BJ (cell line): ENCODE measurements around the gene SMIM14. TPM values are rescaled to one million over a fixed set of nuclear protein-coding genes. Genes with fewer than 3 reads are reported as not detected.
"Not testable (repeated sequence)": the region's sequence is repeated elsewhere in the genome, so short reads cannot be mapped to it uniquely, and the experiment has no call there.

ENCODE experiments used
- CTCF ChIA-PET: fragments of 350-600 bp; formaldehyde crosslinking; extraction: SDS; loops from one replicate; lab custom pipeline; 2021; ENCODE audit warnings: antibody characterized with exemption, inconsistent platforms; lab: Yijun Ruan, JAX
- POLR2A ChIA-PET: fragments of 300-600 bp; sonication (Branson Sonifier 250); formaldehyde crosslinking; extraction: SDS; loops from one replicate; lab custom pipeline; 2021; ENCODE audit warnings: antibody characterized with exemption; lab: Charles Lee
- DNase-seq: peaks from one replicate; pipeline ENCODE4 v3.0.0-alpha.2; 2011; ENCODE audit warnings: low read depth
- H3K27me3 ChIP-seq: 2 replicates; pipeline ENCODE4 v1.6.0; 2011; ENCODE audit warnings: low read length; ENCODE audit not compliant: control insufficient read depth, insufficient read depth
- H3K36me3 ChIP-seq: 2 replicates; pipeline ENCODE4 v1.5.1; 2011; ENCODE audit warnings: low read length; ENCODE audit not compliant: control insufficient read depth, insufficient read depth
- H3K4me3 ChIP-seq: 2 replicates; pipeline ENCODE4 v1.5.1; 2011; ENCODE audit warnings: low read depth, mild to moderate bottlenecking, control low read depth, low read length
- polyA plus RNA-seq: library from polyadenylated mRNA; depleted of rRNA; stranded (reverse); fragments of >200 nt; gene quantifications from 2 replicates; pipeline ENCODE4 v1.2.3, GENCODE V29; 2011
- TF ChIP-seq, protein P1 (sequence below): IDR thresholded peaks from 2 replicates; pipeline ENCODE4 v1.5.1; 2011; ENCODE audit warnings: low read depth, mild to moderate bottlenecking, control low read depth, inconsistent platforms, low read length, moderate library complexity; ENCODE audit not compliant: insufficient read depth

Gene SMIM14
- polyA plus RNA-seq, 1 experiment: 25.4 TPM

DNA sequence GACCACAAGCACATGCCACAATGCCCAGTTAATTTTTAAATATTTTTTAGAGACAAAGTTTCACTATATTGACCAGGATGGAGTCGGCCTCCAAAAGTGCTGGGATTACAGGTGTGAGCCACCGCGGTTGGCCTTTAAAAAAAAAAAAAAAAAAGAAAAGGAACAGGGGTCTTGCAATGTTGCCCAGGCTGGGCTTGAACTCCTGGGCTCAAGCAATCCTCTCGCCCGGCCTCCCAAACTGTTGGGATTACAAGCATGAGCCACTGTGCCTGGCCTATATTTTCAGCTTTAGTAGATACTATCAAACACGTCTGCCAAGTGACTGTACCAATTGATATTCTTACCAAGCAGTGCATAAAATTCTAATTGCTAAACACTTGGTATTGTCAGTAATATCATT lies 120.2 kb downstream of the SMIM14 start:
- TF ChIP-seq, protein P1, sequence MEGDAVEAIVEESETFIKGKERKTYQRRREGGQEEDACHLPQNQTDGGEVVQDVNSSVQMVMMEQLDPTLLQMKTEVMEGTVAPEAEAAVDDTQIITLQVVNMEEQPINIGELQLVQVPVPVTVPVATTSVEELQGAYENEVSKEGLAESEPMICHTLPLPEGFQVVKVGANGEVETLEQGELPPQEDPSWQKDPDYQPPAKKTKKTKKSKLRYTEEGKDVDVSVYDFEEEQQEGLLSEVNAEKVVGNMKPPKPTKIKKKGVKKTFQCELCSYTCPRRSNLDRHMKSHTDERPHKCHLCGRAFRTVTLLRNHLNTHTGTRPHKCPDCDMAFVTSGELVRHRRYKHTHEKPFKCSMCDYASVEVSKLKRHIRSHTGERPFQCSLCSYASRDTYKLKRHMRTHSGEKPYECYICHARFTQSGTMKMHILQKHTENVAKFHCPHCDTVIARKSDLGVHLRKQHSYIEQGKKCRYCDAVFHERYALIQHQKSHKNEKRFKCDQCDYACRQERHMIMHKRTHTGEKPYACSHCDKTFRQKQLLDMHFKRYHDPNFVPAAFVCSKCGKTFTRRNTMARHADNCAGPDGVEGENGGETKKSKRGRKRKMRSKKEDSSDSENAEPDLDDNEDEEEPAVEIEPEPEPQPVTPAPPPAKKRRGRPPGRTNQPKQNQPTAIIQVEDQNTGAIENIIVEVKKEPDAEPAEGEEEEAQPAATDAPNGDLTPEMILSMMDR: no peak
- Histone ChIP-seq H3K27me3 (no peaks in the 10 kb centered on the region), H3K36me3 (no peaks in the 10 kb centered on the region), H3K4me3 (no peak overlapping the region)
- ChIA-PET POLR2A (no interaction called here), CTCF (no interaction called here)
- DNase-seq: no peak

- no peak for DNase-seq
- no peak overlapping the region for H3K4me3 ChIP-seq
- no peaks in the 10 kb centered on the region for H3K27me3 ChIP-seq
- no peaks in the 10 kb centered on the region for H3K36me3 ChIP-seq
- POLR2A ChIA-PET: no interaction called here
- TF ChIP-seq, protein P1: no peak
- CTCF ChIA-PET: interaction anchor here (0.6 kb wide), 1 partner anchor 142 kb away, joined by 3 read pairs; no protein-coding TSS in a partner anchor
These were observed 122.2 kb downstream of the SMIM14 start for GRCh38 chr4:39516407-39516966.

DNA sequence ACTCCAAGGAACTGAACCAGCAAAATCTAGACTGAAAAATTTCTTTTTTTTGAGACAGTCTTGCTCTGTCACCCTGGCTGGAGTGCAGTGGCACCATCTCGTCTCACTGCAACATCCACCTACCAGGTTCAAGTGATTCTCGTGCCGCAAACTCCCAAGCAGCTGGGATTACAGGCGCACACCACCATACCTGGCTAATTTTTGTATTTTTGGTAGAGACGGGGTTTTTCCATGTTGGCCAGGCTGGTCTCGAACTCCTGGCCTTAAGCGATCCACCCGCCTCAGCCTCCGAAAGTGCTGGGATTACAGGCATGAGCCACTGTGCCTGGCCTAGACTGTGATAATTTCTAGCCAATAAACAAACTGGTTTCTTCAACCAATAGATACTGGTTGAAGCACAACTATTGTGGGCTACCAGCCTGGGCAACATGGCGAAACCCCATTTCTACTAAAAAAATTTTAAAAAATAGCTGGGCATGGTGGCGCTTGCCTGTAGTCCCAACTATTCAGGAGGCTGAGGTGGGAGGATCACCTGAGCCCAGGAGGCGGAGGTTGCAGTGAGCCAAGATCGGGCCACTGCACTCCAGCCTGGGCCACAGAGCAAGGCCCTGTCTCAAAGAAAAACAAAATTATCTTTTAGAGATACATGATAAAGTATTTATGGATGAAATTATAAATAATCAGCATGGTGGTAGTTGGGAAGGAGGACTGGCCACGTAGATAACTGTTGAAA lies 122.8 kb downstream of the SMIM14 start:
- POLR2A ChIA-PET, CTCF ChIA-PET, H3K27me3 ChIP-seq, DNase-seq, H3K4me3 ChIP-seq, H3K36me3 ChIP-seq: not testable (repeated sequence)

DNA sequence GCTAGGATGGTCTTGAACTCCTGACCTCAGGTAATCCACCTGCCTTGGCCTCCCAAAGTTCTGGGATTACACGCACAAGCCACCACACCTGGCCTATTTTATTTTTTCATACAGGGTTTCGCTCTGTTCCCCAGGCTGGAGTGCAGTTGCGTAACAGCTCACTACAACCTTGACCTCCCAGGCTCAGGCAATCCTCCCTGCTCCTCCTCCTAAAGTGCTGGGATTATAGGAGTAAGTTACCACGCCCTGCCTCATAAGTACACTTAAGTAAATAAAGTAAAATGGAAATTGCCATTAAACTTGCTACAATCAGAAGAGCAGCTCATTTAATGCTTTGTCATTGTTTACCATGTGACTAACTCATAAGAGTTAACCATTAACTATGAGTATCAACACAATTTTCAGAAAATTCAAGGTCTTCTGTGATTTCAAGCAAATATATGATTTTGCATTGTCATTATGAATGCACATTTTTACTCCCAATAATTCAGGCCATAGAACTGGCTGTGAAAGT lies 123.7 kb downstream of the SMIM14 start:
- POLR2A ChIA-PET: no interaction called here
- Histone ChIP-seq H3K27me3 (no peaks in the 10 kb centered on the region), H3K4me3 (no peak overlapping the region), H3K36me3 (no peaks in the 10 kb centered on the region)
- TF ChIP-seq, protein P1: no peak
- no peak for DNase-seq
- CTCF ChIA-PET: no interaction called here

GRCh38 chr4:39514266-39514665 lies 124.4 kb downstream of the SMIM14 start:
- H3K27me3 ChIP-seq, H3K36me3 ChIP-seq, DNase-seq, H3K4me3 ChIP-seq: not testable (repeated sequence)
- CTCF ChIA-PET: interaction anchor here (0.6 to 1.1 kb wide), 3 partner anchors 11 to 461 kb away, joined by 3 read pairs; no protein-coding TSS in a partner anchor
- POLR2A ChIA-PET: interaction anchor here (0.7 kb wide), 1 partner anchor 117 kb away, joined by 4 read pairs; no protein-coding TSS in a partner anchor

- no peak overlapping the region for H3K4me3 ChIP-seq
- no peaks in the 10 kb centered on the region for H3K27me3 ChIP-seq
- TF ChIP-seq, protein P1: no peak
- DNase-seq: no peak
- H3K36me3 ChIP-seq: peaks cover 18% of the 10 kb centered on the region
- ChIA-PET POLR2A (no interaction called here), CTCF (interaction anchor here (1.0 to 1.4 kb wide), 3 partner anchors 8 to 247 kb away, joined by 3 read pairs; no protein-coding TSS in a partner anchor)
These were observed 128.2 kb downstream of the SMIM14 start for GRCh38 chr4:39510348-39510929.
